NCI-H526 (cell line): ENCODE measurements around the gene EDN2.

Experiments used
- DNase-seq, 2 experiments: peaks; one replicate each; lab custom pipeline; 2025; lab: John Stamatoyannopoulos, UW

EDN2 gene

DNA sequence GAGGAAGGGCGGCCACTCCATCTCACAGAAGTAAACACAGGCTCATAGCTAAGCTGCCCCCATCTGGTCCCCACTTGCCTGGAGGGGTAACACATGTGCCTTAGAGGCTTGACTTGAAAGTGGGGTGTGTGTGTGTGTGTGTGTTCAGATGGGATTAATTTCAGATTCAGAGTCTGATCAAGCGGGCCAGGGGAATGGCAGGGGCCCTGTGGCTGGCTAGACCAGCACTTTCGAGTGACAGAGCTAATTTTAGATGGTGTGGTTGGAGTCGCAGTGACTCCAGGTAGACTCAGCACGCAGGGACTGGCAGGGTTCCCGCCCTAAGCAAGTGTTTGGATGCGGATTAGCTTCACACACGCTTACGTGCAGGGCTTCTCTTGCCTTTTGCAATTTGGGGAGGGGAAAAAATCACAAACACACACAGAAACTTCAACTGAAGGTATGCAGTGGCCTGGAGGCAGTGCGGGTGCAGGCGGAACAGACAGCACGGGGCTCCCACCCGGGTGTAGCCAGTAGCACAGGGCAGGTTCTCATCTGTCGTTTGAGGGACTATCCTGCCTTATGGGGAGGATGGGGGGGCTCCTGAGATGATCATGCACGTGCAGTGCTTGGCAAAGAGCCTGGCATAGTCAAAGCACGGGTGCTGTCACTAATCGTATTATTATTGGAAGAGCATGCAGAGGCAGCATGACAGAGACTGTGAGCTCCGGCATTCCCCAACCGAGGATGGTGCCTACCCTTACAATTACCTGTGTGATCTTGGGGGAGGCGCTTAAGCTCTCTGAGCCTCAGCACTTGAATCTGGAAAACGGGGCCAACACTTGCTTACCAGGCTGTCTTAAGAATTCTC lies 1.3 kb downstream of the EDN2 start:
- DNase-seq = no peak

GRCh38 chr1:41482001-41482765 lies 2.3 kb downstream of the EDN2 start:
- peak in 1 of 2 experiments; percentile 45 for DNase-seq

DNA sequence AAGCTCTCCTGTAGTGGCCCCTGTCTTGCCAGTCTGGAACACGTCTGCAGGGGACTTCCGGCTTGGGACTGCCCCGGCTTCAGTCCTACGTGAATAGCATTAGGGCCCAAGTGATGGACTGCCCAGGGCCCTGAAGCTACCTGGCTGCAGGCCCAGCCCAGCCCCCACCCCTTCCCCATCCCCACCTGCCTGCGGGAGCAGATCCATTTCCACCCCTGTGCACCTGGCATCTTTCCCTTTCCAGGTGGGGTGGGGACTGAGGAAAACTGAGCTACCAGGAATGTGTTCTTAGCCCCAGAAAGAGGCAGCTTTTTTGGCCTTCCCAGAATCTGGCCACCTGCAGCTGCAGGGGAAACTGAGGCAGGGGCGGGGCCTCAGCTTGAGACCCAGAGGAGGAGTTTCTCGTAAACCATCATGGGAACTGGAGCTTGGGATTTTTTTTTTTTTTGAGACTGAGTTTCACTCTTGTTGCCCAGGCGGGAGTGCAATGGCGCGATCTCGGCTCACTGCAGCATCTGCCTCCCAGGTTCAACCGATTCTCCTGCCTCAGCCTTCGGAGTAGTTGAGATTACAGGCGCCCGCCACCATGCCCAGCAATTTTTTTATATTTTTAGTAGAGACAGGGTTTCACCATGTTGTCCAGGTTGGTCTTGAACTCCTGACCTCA lies 3.2 kb downstream of the EDN2 start:
- peak in 1 of 2 experiments; percentile 47 for DNase-seq

DNA sequence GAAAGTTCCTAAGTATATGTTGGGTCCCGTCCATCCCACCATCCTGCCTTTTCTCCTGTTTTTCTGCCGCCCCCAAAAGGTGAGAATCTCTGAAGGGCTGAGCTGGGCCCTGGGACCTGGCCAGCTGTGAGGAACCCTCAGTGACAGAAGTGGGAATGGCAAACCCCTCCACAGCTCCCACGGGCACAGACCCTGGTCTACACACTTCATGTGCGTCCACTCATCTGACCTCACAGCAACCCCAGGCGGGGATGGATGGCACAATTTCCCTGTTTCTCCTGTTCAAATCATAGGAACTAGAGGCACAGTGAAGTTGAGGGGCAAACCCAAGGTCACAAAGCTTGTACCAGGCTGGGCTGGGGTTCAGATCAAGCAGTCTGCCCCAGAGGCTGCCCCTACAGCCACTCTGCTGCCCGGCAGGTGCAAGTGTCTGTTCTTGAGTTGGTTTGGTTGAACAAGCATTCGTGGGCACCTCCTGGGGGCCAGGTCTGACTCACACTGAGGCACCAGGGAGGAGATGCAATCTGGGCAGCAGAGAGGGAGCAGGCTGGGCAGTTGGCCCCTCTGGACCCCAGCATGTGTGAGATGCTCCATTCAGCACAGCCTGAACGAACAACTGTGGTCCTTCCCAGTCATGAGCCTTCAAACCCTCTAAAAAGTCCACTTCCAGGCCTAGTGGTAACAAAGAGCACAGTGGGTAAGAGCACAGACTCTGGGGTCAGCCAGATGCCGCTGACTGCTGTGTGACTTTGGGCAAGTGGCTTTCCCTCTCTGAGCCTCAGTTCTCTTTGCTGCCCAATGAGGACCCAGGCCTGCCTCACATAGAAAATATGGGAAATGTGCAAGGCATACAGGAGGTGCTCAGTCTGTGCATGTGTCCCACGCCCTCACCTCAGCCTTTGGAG lies 4.0 kb downstream of the EDN2 start:
- DNase-seq = no peak

DNA sequence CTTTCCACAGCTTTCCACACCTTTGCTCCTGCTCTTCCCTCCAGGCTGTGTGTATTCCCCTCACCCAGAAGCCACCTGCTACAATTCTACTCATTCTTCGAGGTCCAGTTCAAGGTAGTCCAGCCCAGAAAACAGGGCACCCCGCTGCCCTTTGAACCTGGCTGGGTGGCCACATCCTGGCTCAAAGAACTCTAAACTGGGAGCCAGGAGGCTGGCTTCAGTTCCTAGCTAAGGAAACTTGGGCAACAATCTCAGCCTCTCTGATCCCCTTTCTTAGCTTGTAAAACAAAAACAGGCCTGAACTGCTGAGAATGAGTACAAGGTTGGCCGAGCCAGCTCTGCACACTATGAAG lies 4.7 kb downstream of the EDN2 start:
- DNase-seq = no peak

DNA sequence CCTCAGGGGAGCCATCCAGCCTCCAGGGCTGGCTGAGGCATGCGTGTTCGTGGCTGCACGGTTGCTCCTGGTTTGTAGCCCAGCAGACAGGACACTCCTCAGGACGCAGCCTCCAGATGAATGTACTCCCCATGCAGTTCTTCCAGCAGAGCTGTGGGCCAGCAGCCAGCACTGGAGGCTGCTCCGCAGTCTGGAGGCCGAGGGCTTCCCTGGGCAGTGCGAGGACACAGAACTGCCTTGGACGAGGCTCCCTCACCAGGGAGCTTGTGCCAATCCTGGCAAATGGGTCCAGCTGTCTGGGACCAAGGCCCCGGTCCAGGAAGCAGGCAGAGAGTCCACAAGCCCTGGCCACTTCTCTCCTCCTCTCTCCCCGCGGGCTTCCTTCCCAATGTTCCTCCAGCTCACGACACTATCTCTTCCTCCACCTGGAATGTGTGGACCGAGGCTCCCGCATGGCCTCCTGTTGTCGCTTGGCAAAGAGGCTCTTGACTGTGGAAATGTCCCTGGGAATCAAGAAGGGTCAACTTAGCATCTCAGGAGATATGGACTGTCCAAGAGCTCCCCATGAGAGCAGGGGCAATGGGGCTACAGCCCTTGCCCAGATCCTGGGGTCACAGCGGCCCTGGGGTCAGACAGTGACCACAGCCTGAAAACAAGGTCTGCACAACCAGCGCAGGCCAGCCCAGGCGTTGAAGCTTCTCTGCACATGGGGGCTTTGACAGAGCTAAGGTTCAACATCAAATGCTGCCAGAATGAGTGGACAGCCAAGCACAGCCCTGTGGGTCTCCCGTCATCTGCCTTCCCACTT lies 5.3 kb downstream of the EDN2 start:
- DNase-seq = no peak

DNA sequence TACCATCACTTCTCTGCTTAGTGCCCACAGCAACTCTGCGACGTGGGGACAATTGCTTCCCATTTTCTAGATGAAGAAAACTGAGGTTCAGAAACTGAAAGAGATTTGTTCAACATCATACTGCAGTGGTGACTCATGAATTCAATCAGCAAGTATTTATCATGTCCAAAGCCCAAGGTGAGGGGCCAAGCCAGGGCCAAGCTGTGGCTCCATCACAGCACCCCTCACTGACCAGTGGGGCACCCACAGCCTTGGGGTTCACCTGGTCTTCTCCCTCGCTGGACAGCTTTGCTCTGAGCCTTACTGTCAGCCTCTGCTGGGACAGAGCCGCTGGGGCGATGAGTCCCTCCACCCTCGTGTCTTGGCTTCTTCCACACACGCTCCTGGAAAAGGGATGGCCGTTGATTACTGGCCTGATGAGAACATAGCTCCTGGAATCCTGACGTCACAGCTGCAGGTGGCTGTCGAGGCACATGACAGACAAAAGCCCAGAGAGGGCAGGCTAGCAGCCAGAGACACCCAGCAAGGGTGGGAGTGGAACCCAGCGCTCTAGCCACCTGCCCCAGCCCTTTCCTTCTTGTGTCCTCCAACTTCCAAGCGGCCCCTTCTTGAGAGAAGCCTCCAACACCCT lies 6.2 kb downstream of the EDN2 start:
- no peak for DNase-seq

GRCh38 chr1:41476807-41477361 lies 7.6 kb downstream of the EDN2 start:
- no peak for DNase-seq

- DNase-seq = no peak
Measured at GRCh38 chr1:41475859-41476567, 8.5 kb downstream of the EDN2 start.

DNA sequence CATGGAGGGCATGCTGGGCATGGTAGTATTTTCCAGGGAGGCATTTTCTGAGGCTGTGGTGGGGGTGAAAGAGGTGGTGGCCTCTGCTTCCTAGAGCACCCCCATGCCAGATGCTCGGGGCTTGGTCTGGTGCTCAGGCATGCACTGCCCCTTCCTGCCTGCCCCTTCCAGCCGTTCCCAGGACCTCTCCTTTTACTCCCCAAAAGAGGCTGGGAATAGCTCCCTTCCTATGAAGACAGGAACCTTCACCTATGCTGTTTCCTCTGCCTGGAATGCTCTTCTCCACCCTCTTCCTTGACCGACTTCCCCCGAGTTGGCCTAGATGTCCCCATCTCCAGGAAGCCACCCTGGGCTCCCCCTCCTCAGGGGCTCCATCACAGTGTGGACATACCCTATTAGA lies 9.1 kb downstream of the EDN2 start:
- no peak for DNase-seq

GRCh38 chr1:41474490-41475271 lies 9.8 kb downstream of the EDN2 start:
- DNase-seq = no peak

- DNase-seq = no peak
Measured at GRCh38 chr1:41473738-41474362, 10.6 kb downstream of the EDN2 start.

- no peak for DNase-seq
Measured at GRCh38 chr1:41471658-41472057, 12.8 kb downstream of the EDN2 start.

DNA sequence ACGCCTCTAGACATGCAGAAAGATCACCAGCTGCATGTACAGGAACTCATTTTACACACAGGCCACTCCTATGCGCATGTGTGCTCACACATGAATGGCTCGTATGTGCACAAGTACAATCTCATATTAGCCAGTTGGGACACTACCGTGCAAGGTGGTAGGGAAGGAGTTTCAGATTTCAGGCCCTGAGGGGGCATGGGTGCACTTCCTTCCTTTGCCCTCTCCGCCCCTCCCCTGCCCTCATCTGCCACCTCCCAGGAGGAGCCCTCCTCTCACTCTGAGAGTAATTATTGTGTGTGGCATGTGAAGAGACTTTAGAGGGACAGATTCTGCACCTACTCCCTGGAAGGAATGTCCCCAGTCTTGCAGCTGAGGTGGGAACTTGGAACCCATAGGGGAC lies 14.8 kb downstream of the EDN2 start:
- DNase-seq = no peak

DNA sequence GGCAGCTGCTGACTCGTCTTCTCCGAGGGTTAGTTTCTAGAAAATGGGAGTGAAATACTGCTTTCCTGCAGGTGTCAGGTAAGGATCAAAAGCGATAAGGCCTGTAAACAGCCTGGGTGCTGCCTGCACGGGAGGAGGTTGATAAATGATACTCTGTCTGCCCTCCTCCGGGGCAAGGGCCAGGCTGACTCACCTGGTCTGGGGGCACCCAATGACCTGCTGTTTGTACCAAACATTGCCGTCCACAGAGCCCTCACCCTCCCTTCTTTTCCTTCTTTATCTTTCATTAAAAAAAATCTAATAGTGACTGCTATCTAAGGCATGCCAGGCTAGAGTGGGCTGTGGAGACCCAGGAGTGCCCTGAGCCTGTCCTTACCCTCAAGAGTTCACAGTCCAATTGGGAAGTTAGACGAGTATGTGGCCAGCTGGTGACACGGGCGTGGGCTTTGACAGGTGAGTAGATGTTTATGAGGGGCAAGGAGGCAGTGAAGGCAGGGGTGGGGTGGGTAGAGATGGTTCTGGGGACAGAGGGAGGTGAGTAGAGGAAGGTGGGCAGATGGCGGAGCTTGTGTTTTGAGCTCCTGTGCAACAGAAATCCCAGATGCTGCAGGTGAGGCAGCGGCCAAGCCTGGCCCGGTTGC lies 16.2 kb downstream of the EDN2 start:
- no peak for DNase-seq

DNA sequence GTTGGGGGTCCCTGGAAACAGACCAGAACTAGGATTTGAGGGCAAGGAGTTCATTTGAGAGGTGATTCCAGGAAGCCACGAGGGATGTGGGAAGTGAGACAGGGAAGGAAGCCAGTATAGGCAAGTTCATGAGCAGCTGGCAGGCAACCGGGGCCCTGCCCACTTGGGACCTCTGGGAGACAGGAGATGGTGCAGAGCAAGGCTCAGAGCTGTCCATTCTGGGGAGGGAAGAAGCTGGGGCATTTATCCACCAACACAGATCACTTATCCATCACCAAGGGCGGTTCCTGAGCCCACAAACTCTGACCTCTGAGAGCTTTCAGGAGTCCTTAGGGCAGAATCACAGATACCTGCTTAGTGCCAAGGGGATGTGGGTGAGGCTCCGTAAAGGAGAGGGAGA lies 16.8 kb downstream of the EDN2 start:
- DNase-seq = no peak

GRCh38 chr1:41466146-41466545 lies 18.3 kb downstream of the EDN2 start:
- peak in 1 of 2 experiments; percentile 23 for DNase-seq

GRCh38 chr1:41465741-41466140 lies 18.7 kb downstream of the EDN2 start:
- no peak for DNase-seq
